H9 (cell line): ENCODE data around the gene FANCC. TPM values are rescaled to one million over a fixed set of nuclear protein-coding genes. Genes with fewer than 3 reads are reported as not detected.

Experiments used
- DNase-seq: peaks from one replicate; pipeline ENCODE4 v3.0.0-alpha.2; 2017
- H2AFZ ChIP-seq: one replicate; pipeline ENCODE4 v1.6.1; 2013; ENCODE audit warnings: mild to moderate bottlenecking, low read length, control low read depth, moderate library complexity
- H2AK5ac ChIP-seq: 2 replicates; pipeline ENCODE4 v1.6.1; 2013; ENCODE audit warnings: low read length, control low read depth, mixed read lengths; ENCODE audit not compliant: insufficient read length
- H2BK120ac ChIP-seq: one replicate; pipeline ENCODE4 v1.6.1; 2013; ENCODE audit warnings: low read depth, mild to moderate bottlenecking, low read length, control low read depth, inconsistent platforms; ENCODE audit not compliant: poor library complexity, severe bottlenecking
- H2BK12ac ChIP-seq: 2 replicates; pipeline ENCODE4 v1.6.1; 2013; ENCODE audit warnings: low read length, control low read depth, mixed read lengths, low read depth; ENCODE audit not compliant: insufficient read length
- H2BK15ac ChIP-seq: 2 replicates; pipeline ENCODE4 v1.6.1; 2013; ENCODE audit warnings: low read depth, low read length, control low read depth
- H2BK20ac ChIP-seq: one replicate; pipeline ENCODE4 v1.6.1; 2013; ENCODE audit warnings: low read depth, mild to moderate bottlenecking, low read length, control low read depth, inconsistent platforms; ENCODE audit not compliant: poor library complexity, severe bottlenecking
- H2BK5ac ChIP-seq: 2 replicates; pipeline ENCODE4 v1.6.1; 2013; ENCODE audit warnings: low read length, control low read depth, mixed read lengths; ENCODE audit not compliant: insufficient read length
- H3K14ac ChIP-seq: 2 replicates; pipeline ENCODE4 v1.6.1; 2013; ENCODE audit warnings: low read length, control low read depth; ENCODE audit not compliant: insufficient read depth
- H3K18ac ChIP-seq: 2 replicates; pipeline ENCODE4 v1.6.1; 2013; ENCODE audit warnings: low read depth, mild to moderate bottlenecking, mixed read lengths, low read length, control low read depth; ENCODE audit not compliant: insufficient read length
- H3K23ac ChIP-seq: 2 replicates; pipeline ENCODE4 v1.6.1; 2013; ENCODE audit warnings: low read length, control low read depth, mixed read lengths, low read depth; ENCODE audit not compliant: insufficient read length
- H3K23me2 ChIP-seq: 2 replicates; pipeline ENCODE4 v1.6.1; 2013; ENCODE audit warnings: low read depth, mild to moderate bottlenecking, mixed read lengths, low read length, control low read depth; ENCODE audit not compliant: insufficient read length, poor library complexity, severe bottlenecking
- H3K27ac ChIP-seq: 2 replicates; pipeline ENCODE4 v1.5.1; 2013; ENCODE audit warnings: low read length, control low read depth, mixed read lengths, low read depth; ENCODE audit not compliant: insufficient read length
- H3K27me3 ChIP-seq: 2 replicates; pipeline ENCODE4 v1.6.1; 2013; ENCODE audit warnings: low read length, control low read depth, inconsistent platforms; ENCODE audit not compliant: insufficient read depth
- H3K4ac ChIP-seq: 2 replicates; pipeline ENCODE4 v1.6.1; 2013; ENCODE audit warnings: low read depth, mild to moderate bottlenecking, control low read depth, inconsistent platforms, low read length, moderate library complexity
- H3K4me1 ChIP-seq: 2 replicates; pipeline ENCODE4 v1.6.1; 2013; ENCODE audit warnings: low read length, control low read depth, inconsistent platforms; ENCODE audit not compliant: insufficient read depth
- H3K4me2 ChIP-seq: 2 replicates; pipeline ENCODE4 v1.6.1; 2013; ENCODE audit warnings: low read length, control low read depth, mixed read lengths; ENCODE audit not compliant: insufficient read length, insufficient read depth
- H3K56ac ChIP-seq: 2 replicates; pipeline ENCODE4 v1.6.1; 2013; ENCODE audit warnings: low read depth, mild to moderate bottlenecking, mixed read lengths, low read length, control low read depth; ENCODE audit not compliant: insufficient read length
- H3K79me1 ChIP-seq: 2 replicates; pipeline ENCODE4 v1.6.1; 2013; ENCODE audit warnings: low read depth, mild to moderate bottlenecking, moderate library complexity, low read length, control low read depth, inconsistent platforms; ENCODE audit not compliant: insufficient read depth, poor library complexity, severe bottlenecking
- H3K79me2 ChIP-seq: 2 replicates; pipeline ENCODE4 v1.6.1; 2013; ENCODE audit warnings: low read length, control low read depth, inconsistent platforms; ENCODE audit not compliant: insufficient read depth
- H3K9ac ChIP-seq: 2 replicates; pipeline ENCODE4 v1.6.1; 2013; ENCODE audit warnings: low read length, control low read depth, mixed read lengths; ENCODE audit not compliant: insufficient read length; ENCODE audit errors: extremely low read depth
- H3K9me3 ChIP-seq: one replicate; pipeline ENCODE4 v1.6.1; 2013; ENCODE audit warnings: low read depth, low read length, inconsistent platforms; ENCODE audit not compliant: control insufficient read depth
- H3T11ph ChIP-seq: one replicate; pipeline ENCODE4 v1.6.1; 2013; ENCODE audit warnings: mild to moderate bottlenecking, low read length, control low read depth, inconsistent platforms
- H4K20me1 ChIP-seq: one replicate; pipeline ENCODE4 v1.6.1; 2013; ENCODE audit not compliant: control insufficient read depth, insufficient read length, insufficient read depth
- H4K5ac ChIP-seq: 2 replicates; pipeline ENCODE4 v1.6.1; 2013; ENCODE audit warnings: low read depth, mild to moderate bottlenecking, mixed read lengths, low read length, control low read depth; ENCODE audit not compliant: insufficient read length
- H4K8ac ChIP-seq: replicated peaks from 2 replicates; pipeline ENCODE4 v1.6.1; 2013; ENCODE audit warnings: low read length, control low read depth, mixed read lengths, low read depth; ENCODE audit not compliant: insufficient read length
- H4K91ac ChIP-seq: 2 replicates; pipeline ENCODE4 v1.6.1; 2013; ENCODE audit warnings: low read depth, mild to moderate bottlenecking, moderate library complexity, mixed read lengths, low read length, control low read depth; ENCODE audit not compliant: insufficient read length
- H3K27ac Mint-ChIP-seq, 3 experiments: 2 replicates in 2 of 3; 3 replicates in 1 of 3; pipeline ENCODE4 v1.8.0; 2020 to 2021; ENCODE audit warnings: mixed read lengths in 3 of 3, mild to moderate bottlenecking in 1 of 3, moderate library complexity in 1 of 3
- H3K27me3 Mint-ChIP-seq: 2 replicates; pipeline ENCODE4 v1.8.0; 2021; ENCODE audit warnings: low read depth, mild to moderate bottlenecking, moderate library complexity, mixed read lengths
- H3K36me3 Mint-ChIP-seq, 3 experiments: 2 replicates in 2 of 3; 3 replicates in 1 of 3; pipeline ENCODE4 v1.8.0; 2020 to 2021; ENCODE audit warnings: low read depth in 3 of 3, mixed read lengths in 3 of 3; ENCODE audit not compliant: insufficient read depth in 1 of 3
- H3K4me1 Mint-ChIP-seq, 2 experiments: 2 replicates each; pipeline ENCODE4 v1.8.0; 2020; ENCODE audit warnings: mixed read lengths in 2 of 2
- H3K4me3 Mint-ChIP-seq, 2 experiments: 2 replicates in 1 of 2; 3 replicates in 1 of 2; pipeline ENCODE4 v1.8.0; 2020 to 2021; ENCODE audit warnings: mild to moderate bottlenecking in 2 of 2, mixed read lengths in 2 of 2, moderate library complexity in 1 of 2
- H3K9me3 Mint-ChIP-seq, 2 experiments: 2 replicates in 1 of 2; 3 replicates in 1 of 2; pipeline ENCODE4 v1.8.0; 2020; ENCODE audit warnings: mild to moderate bottlenecking in 2 of 2, mixed read lengths in 2 of 2, moderate library complexity in 1 of 2
- WGBS: extraction: QIAGEN DNeasy Blood & Tissue Kit; methylation state at CpG from one replicate; pipeline ENCODE4 v1.1.7; 2013; ENCODE audit warnings: missing lambda C conversion rate, low lambda C conversion rate, mixed read lengths; ENCODE audit not compliant: insufficient read length; ENCODE audit errors: extremely low coverage; 5-methylcytosine and 5-hydroxymethylcytosine counted together
- total RNA-seq: library from RNA; stranded (reverse); gene quantifications from 2 replicates; pipeline ENCODE4 v1.2.1, GENCODE V29; 2021
- TF ChIP-seq, protein P1 (sequence below): fragments of 200-600 bp; sonication (generic); conservative IDR thresholded peaks from 3 replicates; pipeline ENCODE4 v1.8.0; 2021; ENCODE audit warnings: antibody characterized with exemption, mild to moderate bottlenecking

FANCC gene
- total RNA-seq, 1 experiment from 2014 or later = 14.6 TPM

- Histone ChIP-seq H3T11ph (no peak overlapping the region), H2BK12ac (no peak overlapping the region), H3K9me3 (no peaks in the 10 kb centered on the region), H3K4me2 (no peak overlapping the region), H3K56ac (no peak overlapping the region), H3K4ac (no peak overlapping the region), H2BK5ac (no peak overlapping the region), H2AK5ac (no peak overlapping the region), H2BK15ac (no peak overlapping the region), H3K79me2 (no peaks in the 10 kb centered on the region), H4K5ac (no peak overlapping the region), H3K27me3 (no peaks in the 10 kb centered on the region), H3K23ac (no peak overlapping the region), H4K20me1 (no peaks in the 10 kb centered on the region), H3K18ac (no peak overlapping the region), H2BK20ac (no peak overlapping the region), H3K9ac (no peak overlapping the region), H2BK120ac (no peak overlapping the region), H3K14ac (no peak overlapping the region), H3K79me1 (no peaks in the 10 kb centered on the region), H3K27ac (no peak overlapping the region), H3K4me1 (no peaks in the 10 kb centered on the region), H4K8ac (no peak overlapping the region), H4K91ac (no peak overlapping the region), H3K23me2 (no peaks in the 10 kb centered on the region), H2AFZ (no peak overlapping the region)
- no CpG with 5 or more reads among the region's 5 CpGs for WGBS
- Mint-ChIP-seq H3K36me3 (no peaks in the 10 kb centered on the region), H3K4me3 (no peak overlapping the region), H3K9me3 (no peaks in the 10 kb centered on the region), H3K27ac (peak overlapping the region in 1 of 3 experiments; percentile 1; a peak in 1 of 7 replicates), H3K4me1 (peaks cover 0 to 12% of the 10 kb centered on the region in 2 experiments; a peak in 2 of 4 replicates), H3K27me3 (peaks cover 20% of the 10 kb centered on the region)
- TF ChIP-seq, protein P1, sequence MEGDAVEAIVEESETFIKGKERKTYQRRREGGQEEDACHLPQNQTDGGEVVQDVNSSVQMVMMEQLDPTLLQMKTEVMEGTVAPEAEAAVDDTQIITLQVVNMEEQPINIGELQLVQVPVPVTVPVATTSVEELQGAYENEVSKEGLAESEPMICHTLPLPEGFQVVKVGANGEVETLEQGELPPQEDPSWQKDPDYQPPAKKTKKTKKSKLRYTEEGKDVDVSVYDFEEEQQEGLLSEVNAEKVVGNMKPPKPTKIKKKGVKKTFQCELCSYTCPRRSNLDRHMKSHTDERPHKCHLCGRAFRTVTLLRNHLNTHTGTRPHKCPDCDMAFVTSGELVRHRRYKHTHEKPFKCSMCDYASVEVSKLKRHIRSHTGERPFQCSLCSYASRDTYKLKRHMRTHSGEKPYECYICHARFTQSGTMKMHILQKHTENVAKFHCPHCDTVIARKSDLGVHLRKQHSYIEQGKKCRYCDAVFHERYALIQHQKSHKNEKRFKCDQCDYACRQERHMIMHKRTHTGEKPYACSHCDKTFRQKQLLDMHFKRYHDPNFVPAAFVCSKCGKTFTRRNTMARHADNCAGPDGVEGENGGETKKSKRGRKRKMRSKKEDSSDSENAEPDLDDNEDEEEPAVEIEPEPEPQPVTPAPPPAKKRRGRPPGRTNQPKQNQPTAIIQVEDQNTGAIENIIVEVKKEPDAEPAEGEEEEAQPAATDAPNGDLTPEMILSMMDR = peak; percentile 46; the same call in 2 of the 3 replicates
- peak; percentile 50 for DNase-seq
Measured at GRCh38 chr9:95341293-95341962, 23.9 kb upstream of the FANCC start.
